Erythroblast (primary cell): ENCODE results near the gene ELL.

Experiments
- GATA1 ChIP-seq: IDR thresholded peaks from 2 replicates; pipeline ENCODE4 v1.6.1; 2011; ENCODE audit warnings: low read depth, mild to moderate bottlenecking, control low read depth, low read length, moderate library complexity
- POLR2A ChIP-seq: IDR thresholded peaks from 2 replicates; pipeline ENCODE4 v1.6.1; 2011; ENCODE audit warnings: mild to moderate bottlenecking, low read length

GRCh38 chr19:18502246-18502637 is 19.6 kb downstream of the ELL start:
- no peak for TF ChIP-seq POLR2A
- TF ChIP-seq GATA1: no peak
